HL-60 (cell line): ENCODE measurements around the gene CHST11.

ENCODE experiments used
- DNase-seq, 2 experiments: peaks; one replicate each; pipeline ENCODE4 v3.0.0-alpha.2; 2010 to 2020; ENCODE audit warnings: low read depth in 1 of 2, low spot score in 1 of 2
- H3K27ac ChIP-seq: fragments of 250-450 bp; sonication (Bioruptor Pico); replicated peaks from 2 replicates; pipeline ENCODE4 v1.5.1; 2020; ENCODE audit warnings: mild to moderate bottlenecking, moderate library complexity
- H3K27me3 ChIP-seq: fragments of 250-450 bp; sonication (Bioruptor Pico); 2 replicates; pipeline ENCODE4 v1.5.1; 2021; ENCODE audit warnings: mild to moderate bottlenecking, moderate library complexity; ENCODE audit not compliant: insufficient read depth, poor library complexity, severe bottlenecking
- H3K4me3 ChIP-seq: replicated peaks from 2 replicates; pipeline ENCODE4 v1.5.1; 2011; ENCODE audit warnings: mild to moderate bottlenecking, control low read depth, low read length; ENCODE audit not compliant: insufficient read depth
- CTCF ChIP-seq: IDR thresholded peaks from one replicate; pipeline ENCODE4 v1.5.1; 2011; ENCODE audit warnings: low read length, control low read depth, inconsistent platforms; ENCODE audit not compliant: insufficient read depth
- GABPA ChIP-seq: IDR thresholded peaks from 2 replicates; pipeline ENCODE4 v1.6.1; 2012; ENCODE audit warnings: low read depth
- POLR2AphosphoS5 ChIP-seq: IDR thresholded peaks from 2 replicates; pipeline ENCODE4 v1.6.1; 2012; ENCODE audit warnings: low read depth
- REST ChIP-seq: IDR thresholded peaks from 2 replicates; pipeline ENCODE4 v1.6.1; 2012; ENCODE audit warnings: low read depth; ENCODE audit not compliant: insufficient replicate concordance
- SPI1 ChIP-seq: IDR thresholded peaks from 2 replicates; pipeline ENCODE4 v1.6.1; 2012; ENCODE audit warnings: low read depth, mild to moderate bottlenecking, borderline replicate concordance

Gene CHST11

GRCh38 chr12:104709692-104710435 lies 253.1 kb downstream of the CHST11 start:
- Histone ChIP-seq H3K27me3 (no peaks in the 10 kb centered on the region), H3K27ac (no peak overlapping the region), H3K4me3 (no peak overlapping the region)
- TF ChIP-seq POLR2AphosphoS5: no peak
- no peak for TF ChIP-seq REST
- no peak for TF ChIP-seq CTCF
- TF ChIP-seq SPI1: no peak
- no peak for TF ChIP-seq GABPA
- no peak for DNase-seq

GRCh38 chr12:104710940-104711689 lies 254.4 kb downstream of the CHST11 start:
- H3K27ac ChIP-seq: no peak overlapping the region
- no peak overlapping the region for H3K4me3 ChIP-seq
- H3K27me3 ChIP-seq: no peaks in the 10 kb centered on the region
- no peak for DNase-seq
- TF ChIP-seq CTCF (no peak), GABPA (no peak), SPI1 (no peak), REST (no peak)

GRCh38 chr12:104712477-104712876 lies 255.7 kb downstream of the CHST11 start:
- no peak for DNase-seq

More at GRCh38 chr12:104712477-104712876, 255.7 kb downstream of the CHST11 start:
- TF ChIP-seq POLR2AphosphoS5 (no peak), SPI1 (no peak), REST (no peak), GABPA (no peak), CTCF (no peak)
- no peaks in the 10 kb centered on the region for H3K27me3 ChIP-seq
- H3K4me3 ChIP-seq: no peak overlapping the region
- no peak overlapping the region for H3K27ac ChIP-seq
